Measurements from ENCODE around the gene NME5.
"Not testable (repeated sequence)": the region's sequence is repeated elsewhere in the genome, so short reads cannot be mapped to it uniquely, and the experiment has no call there.

Gene NME5

DNA sequence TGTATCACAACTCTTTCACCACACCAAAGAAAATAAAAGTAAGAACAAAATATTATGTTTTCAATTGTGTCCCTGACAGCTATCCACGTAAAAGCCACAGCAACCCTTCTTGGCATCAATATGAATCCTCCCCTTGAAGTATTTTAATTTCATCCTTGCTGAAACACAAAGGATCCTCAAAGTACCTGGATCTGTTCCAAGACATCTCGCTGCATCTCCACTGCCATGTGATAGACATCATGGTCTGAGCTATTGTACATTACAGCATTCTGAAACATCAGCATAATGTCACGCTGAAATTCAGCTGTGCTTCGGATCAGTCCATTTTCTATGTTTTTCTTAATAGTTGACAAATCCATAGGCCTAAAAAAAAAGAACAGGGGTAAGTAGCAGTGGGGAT is 21.5 kb upstream of the NME5 start:
- no peak overlapping the region for H3K4me3 ChIP-seq (IDR thresholded peaks at IDR 0.05; ENCODE audit: insufficient read depth, low read depth, low read length)

DNA sequence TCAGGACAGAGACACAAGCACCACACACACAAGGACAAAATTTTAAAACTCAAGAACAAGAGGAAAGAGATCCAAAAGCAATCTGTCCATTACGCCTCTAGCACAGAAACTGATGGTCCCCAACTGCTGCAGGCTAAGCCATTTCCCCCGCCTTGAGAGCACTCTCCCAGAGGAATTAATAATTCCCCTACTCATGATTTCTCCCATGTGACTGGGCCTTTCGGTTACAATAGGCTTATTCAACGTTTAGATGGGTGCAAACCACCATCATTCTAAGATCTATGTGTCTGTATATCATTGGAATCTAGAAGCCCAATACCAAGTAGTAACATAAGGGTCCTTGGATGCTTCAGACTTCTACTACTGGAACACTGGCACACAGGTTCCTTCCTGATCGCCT is 20.4 kb upstream of the NME5 start:
- H3K9ac ChIP-seq, result no peak overlapping the region
- TF ChIP-seq, protein P1, sequence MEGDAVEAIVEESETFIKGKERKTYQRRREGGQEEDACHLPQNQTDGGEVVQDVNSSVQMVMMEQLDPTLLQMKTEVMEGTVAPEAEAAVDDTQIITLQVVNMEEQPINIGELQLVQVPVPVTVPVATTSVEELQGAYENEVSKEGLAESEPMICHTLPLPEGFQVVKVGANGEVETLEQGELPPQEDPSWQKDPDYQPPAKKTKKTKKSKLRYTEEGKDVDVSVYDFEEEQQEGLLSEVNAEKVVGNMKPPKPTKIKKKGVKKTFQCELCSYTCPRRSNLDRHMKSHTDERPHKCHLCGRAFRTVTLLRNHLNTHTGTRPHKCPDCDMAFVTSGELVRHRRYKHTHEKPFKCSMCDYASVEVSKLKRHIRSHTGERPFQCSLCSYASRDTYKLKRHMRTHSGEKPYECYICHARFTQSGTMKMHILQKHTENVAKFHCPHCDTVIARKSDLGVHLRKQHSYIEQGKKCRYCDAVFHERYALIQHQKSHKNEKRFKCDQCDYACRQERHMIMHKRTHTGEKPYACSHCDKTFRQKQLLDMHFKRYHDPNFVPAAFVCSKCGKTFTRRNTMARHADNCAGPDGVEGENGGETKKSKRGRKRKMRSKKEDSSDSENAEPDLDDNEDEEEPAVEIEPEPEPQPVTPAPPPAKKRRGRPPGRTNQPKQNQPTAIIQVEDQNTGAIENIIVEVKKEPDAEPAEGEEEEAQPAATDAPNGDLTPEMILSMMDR (conservative IDR thresholded peaks at IDR 0.05; ENCODE audit: low read depth, low read length), result no peak
- H3K4me3 ChIP-seq (IDR thresholded peaks at IDR 0.05; ENCODE audit: insufficient read depth, low read depth, low read length), result no peak overlapping the region
- H3K36me3 ChIP-seq (ENCODE audit: insufficient read depth), result peaks cover 10% of the 10 kb centered on the region
- H4K20me1 ChIP-seq (ENCODE audit: insufficient read depth), result no peaks in the 10 kb centered on the region
- no peak overlapping the region for H3K4me2 ChIP-seq
- no peak overlapping the region for H2AFZ ChIP-seq (ENCODE audit: low read depth)
- H3K27ac ChIP-seq, result no peak overlapping the region
- no peaks in the 10 kb centered on the region for H3K79me2 ChIP-seq (ENCODE audit: insufficient read depth, low read depth)
- H3K4me1 ChIP-seq (ENCODE audit: low read depth, poor library complexity, severe bottlenecking), result no peaks in the 10 kb centered on the region
- H3K27me3 ChIP-seq (ENCODE audit: insufficient read depth, low read depth), result no peaks in the 10 kb centered on the region

More for the DNA sequence above, 21.5 kb upstream of the NME5 start:
- Histone ChIP-seq H3K79me2 (ENCODE audit: insufficient read depth, low read depth) (no peaks in the 10 kb centered on the region), H4K20me1 (ENCODE audit: insufficient read depth) (no peaks in the 10 kb centered on the region), H2AFZ (ENCODE audit: low read depth) (no peak overlapping the region), H3K27me3 (ENCODE audit: insufficient read depth, low read depth) (no peaks in the 10 kb centered on the region), H3K27ac (no peak overlapping the region), H3K4me1 (ENCODE audit: low read depth, poor library complexity, severe bottlenecking) (no peaks in the 10 kb centered on the region), H3K36me3 (ENCODE audit: insufficient read depth) (peaks cover 10% of the 10 kb centered on the region), H3K9ac (no peak overlapping the region), H3K4me2 (no peak overlapping the region)
- TF ChIP-seq, protein P1 (conservative IDR thresholded peaks at IDR 0.05; ENCODE audit: low read depth, low read length), result no peak

DNA sequence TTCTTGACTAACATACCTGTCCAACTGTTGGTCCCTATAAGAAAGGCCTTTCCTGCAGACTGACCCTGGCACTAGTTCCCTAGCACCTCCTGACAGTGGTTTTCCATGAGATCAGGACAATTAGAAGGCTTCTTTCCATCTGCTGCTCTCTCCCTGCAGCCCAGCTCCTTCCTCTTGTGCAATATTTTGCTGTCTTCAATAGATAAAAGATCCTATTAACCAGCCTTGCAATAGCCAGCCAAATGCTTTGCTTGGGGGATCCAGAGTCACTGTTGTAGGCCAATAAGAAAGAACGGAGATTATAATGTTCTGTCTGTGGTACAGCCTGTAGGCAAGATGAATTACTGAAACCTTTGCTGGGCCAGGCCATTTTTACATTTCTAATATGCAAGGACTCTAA is 18.4 kb upstream of the NME5 start:
- H4K20me1 ChIP-seq (ENCODE audit: insufficient read depth), result no peaks in the 10 kb centered on the region
- H3K36me3 ChIP-seq (ENCODE audit: insufficient read depth), result no peaks in the 10 kb centered on the region; the same call in 1 of the 2 replicates
- no peaks in the 10 kb centered on the region for H3K79me2 ChIP-seq (ENCODE audit: insufficient read depth, low read depth)
- H3K4me2 ChIP-seq, result no peak overlapping the region
- H2AFZ ChIP-seq (ENCODE audit: low read depth), result no peak overlapping the region
- no peak overlapping the region for H3K9ac ChIP-seq
- H3K4me1 ChIP-seq (ENCODE audit: low read depth, poor library complexity, severe bottlenecking), result no peaks in the 10 kb centered on the region
- TF ChIP-seq, protein P1 (conservative IDR thresholded peaks at IDR 0.05; ENCODE audit: low read depth, low read length), result no peak
- H3K4me3 ChIP-seq (IDR thresholded peaks at IDR 0.05; ENCODE audit: insufficient read depth, low read depth, low read length), result no peak overlapping the region
- no peaks in the 10 kb centered on the region for H3K27me3 ChIP-seq (ENCODE audit: insufficient read depth, low read depth)
- H3K27ac ChIP-seq, result no peak overlapping the region

DNA sequence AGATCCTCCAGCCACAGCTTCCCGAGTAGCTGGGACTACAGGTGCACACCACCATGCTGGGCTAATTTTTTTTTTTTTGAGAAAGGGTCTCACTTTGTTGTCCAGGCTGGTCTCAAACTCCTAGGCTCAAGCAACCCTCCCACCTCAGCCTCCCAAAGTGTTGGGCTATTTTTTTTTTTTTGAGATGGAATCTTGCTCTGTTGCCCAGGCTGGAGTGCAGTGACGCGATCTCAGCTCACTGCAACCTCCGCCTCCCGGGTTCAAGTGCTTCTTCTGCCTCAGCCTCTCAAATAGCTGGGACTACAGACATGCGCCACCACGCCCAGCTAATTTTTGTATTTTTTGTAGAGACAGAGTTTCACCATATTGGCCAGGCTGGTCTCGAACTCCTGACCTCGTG is 16.7 kb upstream of the NME5 start:
- H3K79me2 ChIP-seq (ENCODE audit: insufficient read depth, low read depth); H3K27ac ChIP-seq; H3K36me3 ChIP-seq (ENCODE audit: insufficient read depth): not testable (repeated sequence)

DNA sequence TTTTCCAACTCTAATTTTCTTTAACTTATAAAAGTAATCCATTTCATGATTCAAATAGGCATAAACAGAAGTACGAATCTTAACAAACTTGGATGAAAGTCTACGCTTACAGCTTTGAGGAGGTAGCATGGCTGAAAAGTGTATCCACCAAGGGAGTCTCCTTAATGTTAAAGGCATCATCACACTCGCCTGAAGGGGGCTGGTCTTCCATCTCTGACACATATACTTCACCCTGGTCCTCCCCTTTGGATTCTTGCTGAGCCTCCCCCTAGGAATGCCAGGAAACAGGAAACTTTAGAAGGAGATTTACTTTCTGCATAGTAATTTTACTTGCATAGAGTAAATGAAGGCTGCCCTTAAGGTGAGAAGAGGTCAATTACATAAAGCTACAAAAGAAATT is 10.3 kb upstream of the NME5 start:
- Histone ChIP-seq H4K20me1 (ENCODE audit: insufficient read depth) (no peaks in the 10 kb centered on the region), H3K36me3 (ENCODE audit: insufficient read depth) (no peaks in the 10 kb centered on the region), H3K27ac (no peak overlapping the region), H2AFZ (ENCODE audit: low read depth) (no peak overlapping the region), H3K4me3 (IDR thresholded peaks at IDR 0.05; ENCODE audit: insufficient read depth, low read depth, low read length) (no peak overlapping the region), H3K79me2 (ENCODE audit: insufficient read depth, low read depth) (no peaks in the 10 kb centered on the region), H3K9ac (no peak overlapping the region), H3K27me3 (ENCODE audit: insufficient read depth, low read depth) (no peaks in the 10 kb centered on the region), H3K4me1 (ENCODE audit: low read depth, poor library complexity, severe bottlenecking) (no peaks in the 10 kb centered on the region), H3K4me2 (no peak overlapping the region)
- TF ChIP-seq, protein P1 (conservative IDR thresholded peaks at IDR 0.05; ENCODE audit: low read depth, low read length), result no peak

More for the DNA sequence above, 16.7 kb upstream of the NME5 start:
- H3K27me3 ChIP-seq (ENCODE audit: insufficient read depth, low read depth); H3K9ac ChIP-seq; H3K4me2 ChIP-seq; H3K4me3 ChIP-seq (IDR thresholded peaks at IDR 0.05; ENCODE audit: insufficient read depth, low read depth, low read length); H3K4me1 ChIP-seq (ENCODE audit: low read depth, poor library complexity, severe bottlenecking); H2AFZ ChIP-seq (ENCODE audit: low read depth); H4K20me1 ChIP-seq (ENCODE audit: insufficient read depth): not testable (repeated sequence)

Measured in KMS-11 (cell line).